ENCODE data around the gene ABCC5.

ABCC5 gene

GRCh38 chr3:183918178-183918577 lies 99.5 kb downstream of the ABCC5 start:
- no peak for DNase-seq

GRCh38 chr3:183917776-183918175 lies 99.9 kb downstream of the ABCC5 start:
- no peak for DNase-seq

GRCh38 chr3:183914856-183915255 lies 102.8 kb downstream of the ABCC5 start:
- DNase-seq = no peak

- no peak for DNase-seq
These were observed 104.1 kb downstream of the ABCC5 start for GRCh38 chr3:183913580-183913920.

- no peak for DNase-seq
These were observed 104.6 kb downstream of the ABCC5 start for GRCh38 chr3:183912895-183913579.

- no peak for DNase-seq
These were observed 105.7 kb downstream of the ABCC5 start for GRCh38 chr3:183911763-183912506.

GRCh38 chr3:183911087-183911486 lies 106.6 kb downstream of the ABCC5 start:
- DNase-seq = no peak

- DNase-seq = no peak
These were observed 108.6 kb downstream of the ABCC5 start for GRCh38 chr3:183909030-183909600.

- no peak for DNase-seq
These were observed 109.8 kb downstream of the ABCC5 start for GRCh38 chr3:183907911-183908331.

GRCh38 chr3:183907176-183907575 lies 110.5 kb downstream of the ABCC5 start:
- no peak for DNase-seq

GRCh38 chr3:183906234-183906921 lies 111.3 kb downstream of the ABCC5 start:
- no peak for DNase-seq

- no peak for DNase-seq
These were observed 112.6 kb downstream of the ABCC5 start for GRCh38 chr3:183904833-183905780.

GRCh38 chr3:183898028-183898431 lies 119.7 kb downstream of the ABCC5 start:
- no peak for DNase-seq

- no peak for DNase-seq
These were observed 120.1 kb downstream of the ABCC5 start for GRCh38 chr3:183897606-183898005.

GRCh38 chr3:183896610-183897009 lies 121.1 kb downstream of the ABCC5 start:
- no peak for DNase-seq

GRCh38 chr3:183896184-183896583 lies 121.5 kb downstream of the ABCC5 start:
- DNase-seq = no peak

- no peak for DNase-seq
These were observed 121.9 kb downstream of the ABCC5 start for GRCh38 chr3:183895774-183896173.

- peak in 1 of 2 donors; percentile 28 for DNase-seq
These were observed 122.4 kb downstream of the ABCC5 start for GRCh38 chr3:183895296-183895695.

- DNase-seq = no peak
These were observed 125.0 kb downstream of the ABCC5 start for GRCh38 chr3:183892610-183893214.

GRCh38 chr3:183885766-183886165 lies 131.9 kb downstream of the ABCC5 start:
- DNase-seq = no peak

- peak; percentile 98 to 99 for DNase-seq
These were observed 133.0 kb downstream of the ABCC5 start, which contains the start of gene PARL for GRCh38 chr3:183884427-183885296. TSS of gene PARL (minus strand) at chr3:183884880. CDS start at chr3:183884846, 34 bp downstream.

All from stimulated activated CD4-positive, alpha-beta T cell treated with anti-CD3 and anti-CD28 coated beads, Interleukin-2, amount 100 ng/mL, for 24 hours (primary cell).